Endothelial cell of umbilical vein (primary cell): ENCODE measurements around the gene PARP3. TPM values are rescaled to one million over a fixed set of nuclear protein-coding genes. Genes with fewer than 3 reads are reported as not detected.

Experiments
- BruUV-seq: library from RNA; stranded (reverse); fragments of 400-500 nt; replicated peaks from 2 replicates; lab custom pipeline; 2021; lab: Mats Ljungman, UMichigan
- CTCF ChIA-PET: fragments of 300-600, 350-600 bp; sonication (Branson Sonifier 250); formaldehyde crosslinking; loops from one replicate; lab custom pipeline; 2021; ENCODE audit warnings: antibody characterized with exemption, inconsistent platforms; lab: Charles Lee
- POLR2A ChIA-PET: fragments of 300-600, 350-600 bp; sonication (Branson Sonifier 250); formaldehyde crosslinking; loops from one replicate; lab custom pipeline; 2021; ENCODE audit warnings: antibody characterized with exemption, inconsistent platforms; lab: Charles Lee
- DNase-seq: peaks from one replicate; pipeline ENCODE4 v3.0.0-alpha.2; 2011; ENCODE audit warnings: low read depth, low spot score
- FAIRE-seq: peaks from 2 replicates; lab custom pipeline; 2011; peaks lifted over from hg19 to GRCh38; lab: Jason Lieb, UNC
- H2AFZ ChIP-seq: 2 replicates; pipeline ENCODE4 v1.6.0; 2012; ENCODE audit warnings: low read depth, low read length, control low read depth, inconsistent platforms
- H3K27ac ChIP-seq: 2 replicates; pipeline ENCODE4 v1.5.1; 2011; ENCODE audit warnings: low read depth, mild to moderate bottlenecking, control low read depth, low read length, moderate library complexity; ENCODE audit not compliant: insufficient read depth
- H3K27me3 ChIP-seq, 2 experiments: 2 replicates each; pipeline versions ENCODE4 v1.6.0 to v1.6.1; 2011; ENCODE audit warnings: low read length in 2 of 2, mixed read lengths in 1 of 2; ENCODE audit not compliant: control insufficient read depth in 2 of 2, insufficient read depth in 2 of 2
- H3K36me3 ChIP-seq, 2 experiments: 2 replicates in 1 of 2; 3 replicates in 1 of 2; pipeline ENCODE4 v1.5.1; 2011; ENCODE audit warnings: low read length in 2 of 2, mild to moderate bottlenecking in 1 of 2, moderate library complexity in 1 of 2; ENCODE audit not compliant: control insufficient read depth in 2 of 2, insufficient read depth in 2 of 2; ENCODE audit errors: extremely low read depth in 1 of 2
- H3K4me1 ChIP-seq: 3 replicates; pipeline ENCODE4 v1.5.1; 2011; ENCODE audit warnings: mild to moderate bottlenecking, low read length; ENCODE audit not compliant: control insufficient read depth, insufficient read depth; ENCODE audit errors: extremely low read depth
- H3K4me2 ChIP-seq: 2 replicates; pipeline ENCODE4 v1.6.1; 2011; ENCODE audit warnings: low read length, control low read depth, mixed read lengths; ENCODE audit not compliant: insufficient read depth
- H3K4me3 ChIP-seq, 3 experiments: fragments of 200-600 bp in 1 of 3; sonication (generic), shearing (Covaris generic) in 1 of 3; replicated peaks in 1 of 3; 2 replicates each; pipeline ENCODE4 v1.5.1; 2011 to 2016; ENCODE audit warnings: control low read depth in 3 of 3, low read length in 3 of 3, mild to moderate bottlenecking in 2 of 3, inconsistent platforms in 1 of 3, low read depth in 1 of 3, moderate library complexity in 1 of 3; ENCODE audit not compliant: insufficient read depth in 1 of 3
- H3K79me2 ChIP-seq: 2 replicates; pipeline ENCODE4 v1.6.0; 2012; ENCODE audit warnings: low read length, inconsistent platforms; ENCODE audit not compliant: control insufficient read depth, insufficient read depth
- H3K9ac ChIP-seq: replicated peaks from 2 replicates; pipeline ENCODE3; 2011; ENCODE audit warnings: low read length, control low read depth; ENCODE audit not compliant: insufficient read depth; ENCODE audit errors: extremely low read depth
- H3K9me1 ChIP-seq: replicated peaks from 3 replicates; pipeline ENCODE4 v1.6.0; 2011; ENCODE audit warnings: mild to moderate bottlenecking, low read length; ENCODE audit not compliant: control insufficient read depth, insufficient read depth; ENCODE audit errors: extremely low read depth
- H3K9me3 ChIP-seq: replicated peaks from 2 replicates; pipeline ENCODE4 v1.5.1; 2012; ENCODE audit warnings: low read length, inconsistent platforms; ENCODE audit not compliant: control insufficient read depth, insufficient read depth
- H4K20me1 ChIP-seq: replicated peaks from 2 replicates; pipeline ENCODE3; 2011; ENCODE audit warnings: mild to moderate bottlenecking, low read length; ENCODE audit not compliant: control insufficient read depth, insufficient read depth; ENCODE audit errors: extremely low read depth
- CTCF ChIP-seq, 2 donors: IDR thresholded peaks; 1 replicate in 1 of 2; 2 replicates in 1 of 2; pipeline ENCODE4 v1.5.1; 2011; ENCODE audit warnings: low read length in 2 of 2, mild to moderate bottlenecking in 2 of 2, moderate library complexity in 2 of 2, control low read depth in 1 of 2, inconsistent platforms in 1 of 2, low read depth in 1 of 2; ENCODE audit not compliant: insufficient read depth in 1 of 2; ENCODE audit errors: extremely low read depth in 1 of 2
- FOS ChIP-seq: IDR thresholded peaks from 2 replicates; pipeline ENCODE4 v1.6.1; 2011; ENCODE audit warnings: mild to moderate bottlenecking, low read length, moderate library complexity, borderline replicate concordance; ENCODE audit not compliant: insufficient read depth
- JUN ChIP-seq: IDR thresholded peaks from 2 replicates; pipeline ENCODE4 v1.6.1; 2011; ENCODE audit warnings: borderline replicate concordance, low read depth; ENCODE audit not compliant: insufficient read length, insufficient read depth
- MYC ChIP-seq: IDR thresholded peaks from one replicate; pipeline ENCODE4 v1.6.1; 2011; ENCODE audit warnings: mild to moderate bottlenecking, low read depth, low read length
- dilution Hi-C: fragments of 300-500 bp; cut with MboI; formaldehyde crosslinking; loops from one replicate; pipeline ENCODE4 v1.15.0; 2019; ENCODE audit warnings: low sequenced_read_pairs; ENCODE audit not compliant: extremely low pct_ligation_motif_present
- intact Hi-C: fragments of 100-400 bp; cut with micrococcal nuclease; formaldehyde crosslinking; loops from one replicate; pipeline ENCODE4 v1.10.0; 2022
- polyA plus RNA-seq, 4 experiments: library from polyadenylated mRNA; depleted of rRNA in 3 of 4; stranded (reverse) in 3 of 4; unstranded in 1 of 4; fragments of >200 nt; gene quantifications; 2 replicates each; pipeline versions ENCODE4 v1.2.1 to v1.2.3, GENCODE V29; 2011 to 2012; ENCODE audit warnings: missing spikeins in 1 of 4
- total RNA-seq: library from RNA; stranded (reverse); gene quantifications from 2 replicates; pipeline ENCODE4 v1.2.3, GENCODE V29; 2021

The PARP3 gene
- total and polyA plus RNA-seq, 2 donors (not counting 3 experiments of a cell fraction or from before 2014, with no cell fraction given): 10.0 to 13.8 TPM

GRCh38 chr3:51975852-51976549, 33.8 kb downstream of the PARP3 start:
- Histone ChIP-seq H3K9ac (no peak overlapping the region), H3K27ac (no peak overlapping the region), H3K9me1 (no peaks in the 10 kb centered on the region), H3K4me1 (peaks cover 22% of the 10 kb centered on the region), H3K36me3 (no peaks in the 10 kb centered on the region), H3K9me3 (no peaks in the 10 kb centered on the region), H3K4me3 (peak overlapping the region in 2 of 3 experiments; percentile 47 to 53), H3K79me2 (no peaks in the 10 kb centered on the region), H3K27me3 (no peaks in the 10 kb centered on the region), H4K20me1 (no peaks in the 10 kb centered on the region), H3K4me2 (peak overlapping the region; percentile 67), H2AFZ (no peak overlapping the region)
- BruUV-seq: no TSS peak
- ChIA-PET POLR2A (no interaction called here), CTCF (interaction anchor here (1.1 to 3.3 kb wide), 3 partner anchors 11 to 34 kb away, joined by 3 to 46 read pairs (median 3); partner anchors contain the start of genes PARP3, RPL29 and RRP9)
- peak; percentile 65 for DNase-seq
- dilution Hi-C loops: no loop called here
- TF ChIP-seq MYC (no peak), JUN (no peak), FOS (no peak), CTCF (IDR thresholded peaks at IDR 0.05; ENCODE audit: extremely low read depth in 1 of 2, insufficient read depth in 1 of 2, low read depth in 1 of 2, low read length in 2 of 2) (peak in 1 of 2 donors; percentile 36)
- peak; percentile 70 for FAIRE-seq
- intact Hi-C loops: loop anchor here (1.0 kb wide), 1 partner anchor 7 kb away; the partner anchor contains the start of gene ACY1
